H1 (cell line): ENCODE measurements around the gene ATXN7L3. TPM values are rescaled to one million over a fixed set of nuclear protein-coding genes. Genes with fewer than 3 reads are reported as not detected.

Source experiments
- CBX8 ChIP-seq: fragments of 300-800, 300-1000 bp; sonication (generic); IDR thresholded peaks from 2 replicates; pipeline ENCODE4 v1.7.1; 2016; ENCODE audit warnings: low read depth, low read length, borderline replicate concordance
- CHD2 ChIP-seq: IDR thresholded peaks from 2 replicates; pipeline ENCODE4 v1.6.1; 2012; ENCODE audit warnings: low read length, improper control_type of control experiment
- JUND ChIP-seq: IDR thresholded peaks from 2 replicates; pipeline ENCODE4 v1.6.1; 2011; ENCODE audit warnings: mild to moderate bottlenecking, improper control_type of control experiment, low read length
- RXRA ChIP-seq: IDR thresholded peaks from 2 replicates; pipeline ENCODE4 v1.6.1; 2011; ENCODE audit warnings: low read depth, mild to moderate bottlenecking, low read length, moderate library complexity; ENCODE audit not compliant: insufficient read depth
- polyA plus RNA-seq, 7 experiments: library from polyadenylated mRNA; depleted of rRNA in 3 of 7; stranded (reverse) in 5 of 7; unstranded in 2 of 7; fragments of >200 nt in 5 of 7; fragments of 200-250 nt in 2 of 7; gene quantifications; 1 replicate in 5 of 7; 2 replicates in 1 of 7; 4 replicates in 1 of 7; pipeline versions ENCODE4 v1.2.1 to v1.2.3, GENCODE V29; 2011 to 2013; ENCODE audit warnings: missing spikeins in 2 of 7, mixed read lengths in 2 of 7
- total RNA-seq: library from RNA; stranded (reverse); fragmentation: NEBNext Ultra II Directional; extraction: Animal tissue kit (Norgen Biotek cat#: 25700); gene quantifications from 2 replicates; pipeline ENCODE4 v1.2.1, GENCODE V29; 2021

ATXN7L3 gene
- total and polyA plus RNA-seq, 2 of the 8 experiments (the other 6 are each of a cell fraction or from before 2014, with no cell fraction given) = 53.7 to 103 TPM

DNA sequence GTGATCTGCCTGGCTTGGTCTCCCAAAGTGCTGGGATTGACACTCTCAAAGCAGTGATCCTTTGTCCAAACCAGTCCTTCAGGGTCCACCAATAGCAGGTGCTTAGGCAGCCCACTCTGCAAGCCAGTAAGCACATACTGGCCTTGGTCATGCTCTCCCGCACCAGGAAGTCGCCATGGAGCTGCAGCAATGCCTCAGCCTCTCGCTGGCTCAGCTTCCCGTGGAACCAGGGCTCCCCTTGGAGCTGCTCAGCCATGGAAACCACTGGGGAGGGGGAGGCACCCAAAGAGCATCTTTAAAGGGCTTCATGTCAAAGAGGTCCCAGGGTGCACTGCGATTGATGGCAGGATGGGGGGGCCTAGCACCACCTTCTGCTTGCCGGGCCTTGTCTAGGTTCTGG lies 29.4 kb upstream of the ATXN7L3 start (continued):
- no peak for TF ChIP-seq JUND
- TF ChIP-seq CHD2 = no peak
- TF ChIP-seq CBX8 = no peak
- no peak for TF ChIP-seq RXRA
